Panc1 (cell line): ENCODE measurements around the gene RBM44.

Experiments
- POLR2AphosphoS5 ChIP-seq: IDR thresholded peaks from 2 replicates; pipeline ENCODE4 v1.6.1; 2012; ENCODE audit warnings: mild to moderate bottlenecking, low read depth, low read length, moderate library complexity
- SIN3A ChIP-seq: IDR thresholded peaks from 2 replicates; pipeline ENCODE4 v1.6.1; 2012; ENCODE audit warnings: low read depth, mild to moderate bottlenecking, low read length, moderate library complexity, borderline replicate concordance; ENCODE audit not compliant: insufficient read depth
- TCF7L2 ChIP-seq: IDR thresholded peaks from 2 replicates; pipeline ENCODE4 v1.6.1; 2011; ENCODE audit warnings: mild to moderate bottlenecking, low read depth, low read length, inconsistent platforms
- TF ChIP-seq, protein P1 (sequence below): fragments of 450-650 bp; IDR thresholded peaks from 2 replicates; pipeline ENCODE4 v1.5.1; 2017; ENCODE audit warnings: mild to moderate bottlenecking
- TF ChIP-seq, protein P2 (sequence below), 2 experiments: IDR thresholded peaks; 2 replicates each; pipeline ENCODE4 v1.6.1; 2011 to 2012; ENCODE audit warnings: low read depth in 2 of 2, control low read depth in 1 of 2, low read length in 1 of 2, mild to moderate bottlenecking in 1 of 2, moderate library complexity in 1 of 2; ENCODE audit not compliant: insufficient read depth in 1 of 2

DNA sequence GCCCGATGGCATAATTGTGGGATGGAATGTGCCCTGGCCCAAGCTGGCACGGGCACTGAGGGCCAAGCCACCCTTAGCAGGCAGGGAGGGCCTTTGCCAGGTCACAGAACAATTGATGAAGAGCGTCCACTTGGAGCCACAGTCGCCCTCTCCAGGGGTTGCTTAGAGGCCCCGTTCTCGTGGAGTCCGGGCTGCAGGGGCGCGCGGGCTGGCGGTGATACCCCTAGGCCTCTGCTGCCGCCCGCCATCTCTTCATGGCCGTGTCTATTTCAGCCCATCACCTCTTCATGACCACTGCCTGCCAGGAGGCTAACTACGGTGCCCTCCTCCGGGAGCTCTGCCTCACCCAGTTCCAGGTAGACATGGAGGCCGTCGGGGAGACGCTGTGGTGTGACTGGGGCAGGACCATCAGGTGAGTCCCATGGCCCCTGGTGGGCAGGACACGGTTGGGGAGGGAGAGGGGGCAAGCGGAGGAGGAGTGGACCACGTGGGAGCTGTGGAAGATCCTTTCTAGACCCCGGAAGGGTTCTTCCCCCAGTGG is 78.4 kb downstream of the RBM44 start:
- TF ChIP-seq, protein P1, sequence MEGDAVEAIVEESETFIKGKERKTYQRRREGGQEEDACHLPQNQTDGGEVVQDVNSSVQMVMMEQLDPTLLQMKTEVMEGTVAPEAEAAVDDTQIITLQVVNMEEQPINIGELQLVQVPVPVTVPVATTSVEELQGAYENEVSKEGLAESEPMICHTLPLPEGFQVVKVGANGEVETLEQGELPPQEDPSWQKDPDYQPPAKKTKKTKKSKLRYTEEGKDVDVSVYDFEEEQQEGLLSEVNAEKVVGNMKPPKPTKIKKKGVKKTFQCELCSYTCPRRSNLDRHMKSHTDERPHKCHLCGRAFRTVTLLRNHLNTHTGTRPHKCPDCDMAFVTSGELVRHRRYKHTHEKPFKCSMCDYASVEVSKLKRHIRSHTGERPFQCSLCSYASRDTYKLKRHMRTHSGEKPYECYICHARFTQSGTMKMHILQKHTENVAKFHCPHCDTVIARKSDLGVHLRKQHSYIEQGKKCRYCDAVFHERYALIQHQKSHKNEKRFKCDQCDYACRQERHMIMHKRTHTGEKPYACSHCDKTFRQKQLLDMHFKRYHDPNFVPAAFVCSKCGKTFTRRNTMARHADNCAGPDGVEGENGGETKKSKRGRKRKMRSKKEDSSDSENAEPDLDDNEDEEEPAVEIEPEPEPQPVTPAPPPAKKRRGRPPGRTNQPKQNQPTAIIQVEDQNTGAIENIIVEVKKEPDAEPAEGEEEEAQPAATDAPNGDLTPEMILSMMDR = no peak
- TF ChIP-seq POLR2AphosphoS5 (no peak), TCF7L2 (no peak), SIN3A (no peak)
- TF ChIP-seq, protein P2, sequence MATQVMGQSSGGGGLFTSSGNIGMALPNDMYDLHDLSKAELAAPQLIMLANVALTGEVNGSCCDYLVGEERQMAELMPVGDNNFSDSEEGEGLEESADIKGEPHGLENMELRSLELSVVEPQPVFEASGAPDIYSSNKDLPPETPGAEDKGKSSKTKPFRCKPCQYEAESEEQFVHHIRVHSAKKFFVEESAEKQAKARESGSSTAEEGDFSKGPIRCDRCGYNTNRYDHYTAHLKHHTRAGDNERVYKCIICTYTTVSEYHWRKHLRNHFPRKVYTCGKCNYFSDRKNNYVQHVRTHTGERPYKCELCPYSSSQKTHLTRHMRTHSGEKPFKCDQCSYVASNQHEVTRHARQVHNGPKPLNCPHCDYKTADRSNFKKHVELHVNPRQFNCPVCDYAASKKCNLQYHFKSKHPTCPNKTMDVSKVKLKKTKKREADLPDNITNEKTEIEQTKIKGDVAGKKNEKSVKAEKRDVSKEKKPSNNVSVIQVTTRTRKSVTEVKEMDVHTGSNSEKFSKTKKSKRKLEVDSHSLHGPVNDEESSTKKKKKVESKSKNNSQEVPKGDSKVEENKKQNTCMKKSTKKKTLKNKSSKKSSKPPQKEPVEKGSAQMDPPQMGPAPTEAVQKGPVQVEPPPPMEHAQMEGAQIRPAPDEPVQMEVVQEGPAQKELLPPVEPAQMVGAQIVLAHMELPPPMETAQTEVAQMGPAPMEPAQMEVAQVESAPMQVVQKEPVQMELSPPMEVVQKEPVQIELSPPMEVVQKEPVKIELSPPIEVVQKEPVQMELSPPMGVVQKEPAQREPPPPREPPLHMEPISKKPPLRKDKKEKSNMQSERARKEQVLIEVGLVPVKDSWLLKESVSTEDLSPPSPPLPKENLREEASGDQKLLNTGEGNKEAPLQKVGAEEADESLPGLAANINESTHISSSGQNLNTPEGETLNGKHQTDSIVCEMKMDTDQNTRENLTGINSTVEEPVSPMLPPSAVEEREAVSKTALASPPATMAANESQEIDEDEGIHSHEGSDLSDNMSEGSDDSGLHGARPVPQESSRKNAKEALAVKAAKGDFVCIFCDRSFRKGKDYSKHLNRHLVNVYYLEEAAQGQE (IDR thresholded peaks at IDR 0.05; ENCODE audit: insufficient read depth in 1 of 2, low read depth in 2 of 2, low read length in 1 of 2) = no peak
